ENCODE measurements around the gene MRPL48. TPM values are rescaled to one million over a fixed set of nuclear protein-coding genes. Genes with fewer than 3 reads are reported as not detected.

MRPL48 gene
- total RNA-seq, 1 donor from 2014 or later: 37.0 TPM

DNA sequence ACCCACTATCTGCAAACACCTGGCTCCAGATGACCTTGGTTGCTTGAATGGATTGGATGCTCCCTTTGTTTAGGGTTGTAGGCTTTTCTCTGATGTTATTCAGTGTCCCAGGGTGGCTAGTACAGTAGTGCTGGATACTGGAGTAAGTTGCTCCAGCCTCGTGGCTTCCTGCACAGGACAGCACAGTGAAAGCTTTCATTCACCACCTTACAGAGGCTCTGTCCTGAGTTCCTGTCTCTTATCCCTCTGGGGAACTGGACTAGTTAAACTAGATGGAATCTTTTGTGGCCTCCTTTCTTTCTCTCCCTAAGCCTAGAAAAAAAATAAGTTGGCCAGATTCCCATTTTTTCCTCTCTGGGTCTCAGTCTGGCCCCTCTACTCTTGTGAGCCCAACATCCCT is 42.6 kb downstream of the MRPL48 start:
- no peak for DNase-seq (ENCODE audit: low read depth)
- no peaks in the 10 kb centered on the region for H3K36me3 ChIP-seq (ENCODE audit: control insufficient read depth, insufficient read depth, low read length)
- TF ChIP-seq, protein P1, sequence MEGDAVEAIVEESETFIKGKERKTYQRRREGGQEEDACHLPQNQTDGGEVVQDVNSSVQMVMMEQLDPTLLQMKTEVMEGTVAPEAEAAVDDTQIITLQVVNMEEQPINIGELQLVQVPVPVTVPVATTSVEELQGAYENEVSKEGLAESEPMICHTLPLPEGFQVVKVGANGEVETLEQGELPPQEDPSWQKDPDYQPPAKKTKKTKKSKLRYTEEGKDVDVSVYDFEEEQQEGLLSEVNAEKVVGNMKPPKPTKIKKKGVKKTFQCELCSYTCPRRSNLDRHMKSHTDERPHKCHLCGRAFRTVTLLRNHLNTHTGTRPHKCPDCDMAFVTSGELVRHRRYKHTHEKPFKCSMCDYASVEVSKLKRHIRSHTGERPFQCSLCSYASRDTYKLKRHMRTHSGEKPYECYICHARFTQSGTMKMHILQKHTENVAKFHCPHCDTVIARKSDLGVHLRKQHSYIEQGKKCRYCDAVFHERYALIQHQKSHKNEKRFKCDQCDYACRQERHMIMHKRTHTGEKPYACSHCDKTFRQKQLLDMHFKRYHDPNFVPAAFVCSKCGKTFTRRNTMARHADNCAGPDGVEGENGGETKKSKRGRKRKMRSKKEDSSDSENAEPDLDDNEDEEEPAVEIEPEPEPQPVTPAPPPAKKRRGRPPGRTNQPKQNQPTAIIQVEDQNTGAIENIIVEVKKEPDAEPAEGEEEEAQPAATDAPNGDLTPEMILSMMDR (IDR thresholded peaks at IDR 0.05; ENCODE audit: insufficient read depth, low read length, poor library complexity, severe bottlenecking): no peak

DNA sequence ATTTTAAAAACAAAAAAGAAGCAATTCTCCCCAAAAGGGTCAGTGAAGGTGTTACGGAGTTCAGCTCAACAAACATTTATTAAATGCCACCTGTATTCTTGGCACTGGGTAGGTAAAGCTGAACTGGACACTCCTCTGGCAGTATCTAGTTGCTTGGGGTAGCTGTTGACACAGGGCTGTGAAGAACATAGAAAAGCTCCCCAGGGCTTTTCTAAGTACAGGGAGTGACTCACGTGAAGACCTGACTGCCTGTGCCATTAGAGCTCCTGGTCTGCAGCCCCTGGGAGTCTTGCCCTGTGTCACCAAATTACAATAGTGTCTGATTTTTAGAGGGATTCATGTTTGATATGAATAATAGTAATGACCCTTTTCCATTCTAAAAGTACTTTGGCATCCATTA is 45.4 kb downstream of the MRPL48 start:
- Histone ChIP-seq H3K36me3 (ENCODE audit: control insufficient read depth, insufficient read depth, low read length) (no peaks in the 10 kb centered on the region), H3K4me3 (ENCODE audit: low read depth, low read length) (no peak overlapping the region), H3K27me3 (ENCODE audit: control insufficient read depth, insufficient read depth, low read length) (no peaks in the 10 kb centered on the region)
- no peak for DNase-seq (ENCODE audit: low read depth)
- TF ChIP-seq, protein P1 (IDR thresholded peaks at IDR 0.05; ENCODE audit: insufficient read depth, low read length, poor library complexity, severe bottlenecking): no peak

More for the DNA sequence above, 42.6 kb downstream of the MRPL48 start:
- Histone ChIP-seq H3K4me3 (ENCODE audit: low read depth, low read length) (no peak overlapping the region), H3K27me3 (ENCODE audit: control insufficient read depth, insufficient read depth, low read length) (no peaks in the 10 kb centered on the region)

DNA sequence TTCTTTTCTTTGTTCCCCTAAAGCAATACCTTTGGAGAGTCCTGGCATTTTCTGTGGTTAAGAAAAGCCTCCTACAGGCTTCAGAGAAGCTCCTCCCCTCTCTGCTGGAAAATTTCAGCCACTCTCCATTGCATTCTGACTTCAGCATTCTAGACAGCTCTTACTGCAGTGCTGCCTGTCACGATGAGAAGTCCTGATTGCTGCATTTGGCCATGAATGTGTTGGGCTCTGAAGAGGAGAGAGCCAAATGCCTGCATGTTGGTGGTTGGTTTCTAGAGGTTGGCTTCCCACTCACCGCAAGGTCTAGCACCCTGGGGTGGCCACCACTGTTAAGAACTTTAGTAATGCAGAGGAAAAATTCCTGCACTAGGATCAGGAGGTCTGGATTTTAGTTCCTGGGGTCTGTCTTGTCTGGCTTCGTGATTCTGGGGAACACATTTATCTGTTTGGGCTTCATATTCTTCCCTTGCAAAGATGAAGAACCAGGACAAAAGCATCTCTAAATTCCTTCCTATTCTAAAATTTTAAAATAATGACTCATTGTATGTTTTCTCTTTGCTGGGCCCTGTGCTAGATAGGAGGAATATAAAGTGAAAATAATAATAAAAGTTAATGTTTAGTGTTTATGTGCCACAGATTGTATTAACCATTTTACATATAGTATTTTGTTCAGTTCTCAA is 50.9 kb downstream of the MRPL48 start:
- no peaks in the 10 kb centered on the region for H3K36me3 ChIP-seq (ENCODE audit: control insufficient read depth, insufficient read depth, low read length)
- H3K4me3 ChIP-seq (ENCODE audit: low read depth, low read length): no peak overlapping the region
- TF ChIP-seq, protein P1 (IDR thresholded peaks at IDR 0.05; ENCODE audit: insufficient read depth, low read length, poor library complexity, severe bottlenecking): no peak
- H3K27me3 ChIP-seq (ENCODE audit: control insufficient read depth, insufficient read depth, low read length): no peaks in the 10 kb centered on the region
- peak; percentile 23 for DNase-seq (ENCODE audit: low read depth)

DNA sequence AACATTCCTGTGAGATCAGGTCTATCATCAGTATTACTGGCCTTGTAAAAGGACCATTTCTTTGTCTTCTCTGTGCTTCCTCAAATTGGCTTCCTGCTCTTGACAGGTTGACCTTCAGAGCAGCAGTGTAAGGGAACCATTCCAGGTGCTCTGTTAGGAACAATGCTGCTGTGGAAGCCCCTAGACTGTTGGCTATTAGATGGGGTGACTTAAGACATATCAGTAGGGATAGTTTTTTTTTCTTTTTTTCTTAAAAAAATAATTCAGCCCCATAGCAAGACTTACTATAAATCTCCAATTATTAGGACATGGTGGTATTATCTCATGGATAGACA is 51.4 kb downstream of the MRPL48 start:
- H3K27me3 ChIP-seq (ENCODE audit: control insufficient read depth, insufficient read depth, low read length): no peaks in the 10 kb centered on the region
- no peak overlapping the region for H3K4me3 ChIP-seq (ENCODE audit: low read depth, low read length)
- TF ChIP-seq, protein P1 (IDR thresholded peaks at IDR 0.05; ENCODE audit: insufficient read depth, low read length, poor library complexity, severe bottlenecking): no peak
- no peak for DNase-seq (ENCODE audit: low read depth)
- H3K36me3 ChIP-seq (ENCODE audit: control insufficient read depth, insufficient read depth, low read length): no peaks in the 10 kb centered on the region

DNA sequence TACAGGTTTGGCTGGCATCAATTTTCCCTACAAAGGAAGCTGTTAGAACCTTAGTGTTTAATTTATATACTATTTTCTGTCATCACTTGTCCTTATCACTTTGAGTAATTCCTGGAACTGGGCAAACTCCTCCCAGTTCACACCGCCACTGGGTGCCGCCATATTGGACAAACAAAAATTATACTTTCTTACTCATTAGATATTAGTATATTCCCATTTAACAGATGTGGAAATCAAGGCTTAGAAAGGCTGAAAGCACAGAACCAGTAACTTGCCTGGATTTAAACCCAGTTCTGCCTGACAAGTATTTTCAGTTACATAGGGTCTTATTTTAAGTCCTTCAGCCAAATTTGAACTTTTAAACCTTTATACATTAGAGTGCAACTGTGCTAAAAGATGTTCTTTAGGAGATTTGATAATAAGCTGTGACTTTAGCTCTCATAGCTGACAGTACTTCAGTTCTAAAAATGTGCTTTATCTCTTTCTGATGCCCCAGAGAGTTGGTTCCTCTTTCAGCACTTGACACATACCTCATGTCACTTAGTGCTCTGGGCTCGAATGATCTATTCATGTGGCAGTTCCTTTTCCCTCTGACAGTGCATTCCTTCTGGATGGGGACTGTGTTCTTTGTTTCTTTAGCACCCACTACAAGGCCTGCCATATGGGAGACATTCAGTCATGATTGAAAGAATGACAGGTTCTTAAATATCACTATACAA is 63.5 kb downstream of the MRPL48 start:
- H3K36me3 ChIP-seq (ENCODE audit: control insufficient read depth, insufficient read depth, low read length): peaks cover 1% of the 10 kb centered on the region
- TF ChIP-seq, protein P1 (IDR thresholded peaks at IDR 0.05; ENCODE audit: insufficient read depth, low read length, poor library complexity, severe bottlenecking): no peak

More for the DNA sequence above, 63.5 kb downstream of the MRPL48 start:
- no peak overlapping the region for H3K4me3 ChIP-seq (ENCODE audit: low read depth, low read length)
- DNase-seq (ENCODE audit: low read depth): no peak
- no peaks in the 10 kb centered on the region for H3K27me3 ChIP-seq (ENCODE audit: control insufficient read depth, insufficient read depth, low read length)
